Activated CD4-positive, CD25-positive, alpha-beta regulatory T cell treated with anti-CD3 and anti-CD28 coated beads, Interleukin-2, amount 50 U/mL, for 16 hours (primary cell): ENCODE data around the gene IMMT.

Experiments used
- DNase-seq: peaks from one replicate; pipeline ENCODE4 v3.0.0-alpha.2; 2020; ENCODE audit warnings: low read depth, low spot score

The IMMT gene

GRCh38 chr2:86226636-86227520 lies 31.6 kb upstream of the IMMT start:
- no peak for DNase-seq

- no peak for DNase-seq
Measured at GRCh38 chr2:86226070-86226469, 30.8 kb upstream of the IMMT start.

- peak; percentile 8 for DNase-seq
Measured at GRCh38 chr2:86225581-86225980, 30.3 kb upstream of the IMMT start.

- DNase-seq = no peak
Measured at GRCh38 chr2:86224645-86225355, 29.5 kb upstream of the IMMT start.

- DNase-seq = no peak
Measured at GRCh38 chr2:86223927-86224560, 28.8 kb upstream of the IMMT start.

GRCh38 chr2:86223140-86223926 lies 28.1 kb upstream of the IMMT start:
- DNase-seq = no peak

- peak; percentile 29 for DNase-seq
Measured at GRCh38 chr2:86221066-86221684, 25.9 kb upstream of the IMMT start.

- DNase-seq = no peak
Measured at GRCh38 chr2:86219896-86220295, 24.6 kb upstream of the IMMT start.

GRCh38 chr2:86218124-86218523 lies 22.9 kb upstream of the IMMT start:
- no peak for DNase-seq

- no peak for DNase-seq
Measured at GRCh38 chr2:86216575-86217555, 21.6 kb upstream of the IMMT start.

- DNase-seq = no peak
Measured at GRCh38 chr2:86214503-86214832, 19.2 kb upstream of the IMMT start.

GRCh38 chr2:86213699-86214502 lies 18.6 kb upstream of the IMMT start:
- DNase-seq = no peak

- no peak for DNase-seq
Measured at GRCh38 chr2:86213056-86213455, 17.8 kb upstream of the IMMT start.

GRCh38 chr2:86211796-86212188 lies 16.5 kb upstream of the IMMT start:
- DNase-seq = no peak

GRCh38 chr2:86211033-86211795 lies 16.0 kb upstream of the IMMT start:
- no peak for DNase-seq

- DNase-seq = no peak
Measured at GRCh38 chr2:86204458-86204857, 9.2 kb upstream of the IMMT start.

GRCh38 chr2:86203614-86204013 lies 8.4 kb upstream of the IMMT start:
- DNase-seq = no peak

GRCh38 chr2:86202702-86203101 lies 7.4 kb upstream of the IMMT start:
- DNase-seq = no peak

GRCh38 chr2:86202336-86202692 lies 7.1 kb upstream of the IMMT start:
- DNase-seq = no peak
